HFF-Myc (cell line): ENCODE data around the gene SGCE.

Source experiments
- DNase-seq: peaks from one replicate; pipeline ENCODE4 v3.0.0-alpha.2; 2011; ENCODE audit warnings: low read depth; ENCODE audit errors: extremely low read depth
- H3K4me3 ChIP-seq: replicated peaks from 2 replicates; pipeline ENCODE4 v1.5.1; 2011; ENCODE audit warnings: low read depth, mild to moderate bottlenecking, control low read depth, low read length
- CTCF ChIP-seq: IDR thresholded peaks from 2 replicates; pipeline ENCODE4 v1.5.1; 2012; ENCODE audit warnings: mild to moderate bottlenecking, low read depth, low read length, control low read depth; ENCODE audit errors: missing control alignments

The SGCE gene

GRCh38 chr7:94612253-94612652 is 43.7 kb downstream of the SGCE start:
- no peak for TF ChIP-seq CTCF
- DNase-seq, result no peak
- H3K4me3 ChIP-seq, result no peak overlapping the region

- TF ChIP-seq CTCF, result no peak
- DNase-seq, result no peak
- no peak overlapping the region for H3K4me3 ChIP-seq
These were observed 46.4 kb downstream of the SGCE start for GRCh38 chr7:94609561-94609960.

- no peak for DNase-seq
- H3K4me3 ChIP-seq, result no peak overlapping the region
- TF ChIP-seq CTCF, result no peak
These were observed 50.9 kb downstream of the SGCE start for GRCh38 chr7:94605031-94605430.

- TF ChIP-seq CTCF, result no peak
- no peak for DNase-seq
These were observed 53.8 kb downstream of the SGCE start for GRCh38 chr7:94602181-94602580.

GRCh38 chr7:94600267-94600666 is 55.7 kb downstream of the SGCE start:
- no peak for DNase-seq
- no peak overlapping the region for H3K4me3 ChIP-seq
- no peak for TF ChIP-seq CTCF

More at GRCh38 chr7:94602181-94602580, 53.8 kb downstream of the SGCE start:
- H3K4me3 ChIP-seq, result no peak overlapping the region

- H3K4me3 ChIP-seq, result no peak overlapping the region
- DNase-seq, result no peak
- no peak for TF ChIP-seq CTCF
These were observed 60.2 kb downstream of the SGCE start for GRCh38 chr7:94595717-94596116.

- no peak overlapping the region for H3K4me3 ChIP-seq
- DNase-seq, result no peak
- TF ChIP-seq CTCF, result no peak
These were observed 61.1 kb downstream of the SGCE start for GRCh38 chr7:94594882-94595281.
